Adrenal gland (tissue), 12 donors: ENCODE data around the gene JAK3. TPM values are rescaled to one million over a fixed set of nuclear protein-coding genes. Genes with fewer than 3 reads are reported as not detected.
A peak's percentile ranks its signal among the peaks of the same experiment; 100 is the strongest.

ENCODE experiments used
- DNase-seq, 7 donors: peaks; one replicate each; pipeline ENCODE4 v3.0.0-alpha.2; 2019 to 2020
- H3K27ac ChIP-seq, 5 donors: fragments of 200-600 bp; sonication (generic) in 4 of 5; 1 replicate in 3 of 5; 2 replicates in 2 of 5; pipeline versions ENCODE4 v1.5.1 to v1.8.0; 2016 to 2020; ENCODE audit warnings: mild to moderate bottlenecking in 1 of 5
- H3K27me3 ChIP-seq: fragments of 200-600 bp; 2 replicates; pipeline ENCODE4 v1.8.0; 2021
- H3K36me3 ChIP-seq, 2 donors: fragments of 200-600 bp; replicated peaks in 1 of 2; 1 replicate in 1 of 2; 2 replicates in 1 of 2; pipeline versions ENCODE4 v1.5.1 to v1.8.0; 2018 to 2022
- H3K4me1 ChIP-seq, 2 donors: fragments of 200-600 bp; replicated peaks in 1 of 2; 1 replicate in 1 of 2; 2 replicates in 1 of 2; pipeline versions ENCODE4 v1.5.1 to v1.8.0; 2018 to 2021
- H3K4me3 ChIP-seq, 4 donors: fragments of 200-600 bp; sonication (generic) in 3 of 4; one replicate each; pipeline ENCODE4 v1.5.1; 2016 to 2018
- H3K9me3 ChIP-seq, 3 donors: fragments of 200-600 bp; sonication (generic) in 1 of 3; replicated peaks in 1 of 3; 1 replicate in 2 of 3; 2 replicates in 1 of 3; pipeline versions ENCODE4 v1.5.1 to v1.8.0; 2016 to 2021
- POLR2A ChIP-seq, 2 donors: fragments of 450-650 bp; IDR thresholded peaks; one replicate each; pipeline ENCODE4 v1.6.1; 2017; ENCODE audit warnings: antibody characterized with exemption in 2 of 2, mild to moderate bottlenecking in 2 of 2, moderate library complexity in 1 of 2
- WGBS, 4 donors: extraction: QIAGEN DNeasy Blood & Tissue Kit in 2 of 4; methylation state at CpG; one replicate each; pipeline versions ENCODE4 v1.1.5 to v1.1.7; 2013 to 2017; 5-methylcytosine and 5-hydroxymethylcytosine counted together
- intact Hi-C, 2 donors: fragments of 100-400 bp; cut with DNase I; formaldehyde crosslinking; loops; one replicate each; pipeline versions ENCODE4 v1.14.1 to v1.15.0; 2022 to 2023
- polyA plus RNA-seq, 3 donors: library from polyadenylated mRNA; stranded (reverse); fragments of 200-250 nt in 2 of 3; fragments of 350-450 nt in 1 of 3; fragmentation: Illumina TruSeq in 1 of 3; extraction: RNeasy Lipid Tissue Mini Kit (QIAGEN cat#74804) in 1 of 3; gene quantifications; one replicate each; pipeline ENCODE4 v1.2.3, GENCODE V29; 2013 to 2014
- total RNA-seq, 9 donors: library from RNA; depleted of rRNA in 4 of 9; stranded (reverse); fragments of >200 nt in 4 of 9; fragments of 120-200 nt in 1 of 9; fragmentation: NEBNext Ultra II Directional in 1 of 9; extraction: Animal tissue kit (Norgen Biotek cat#: 25700) in 1 of 9; gene quantifications; one replicate each; pipeline versions ENCODE4 v1.1.0 to v1.2.4, GENCODE V29; 2013 to 2023
- TF ChIP-seq, protein P1 (sequence below), 6 experiments: fragments of 450-650 bp in 4 of 6; fragments of 200-600 bp in 2 of 6; sonication (generic) in 1 of 6; IDR thresholded peaks; 1 replicate in 5 of 6; 2 replicates in 1 of 6; pipeline versions ENCODE4 v1.5.1 to v1.8.0; 2016 to 2021; ENCODE audit warnings: antibody characterized with exemption in 6 of 6, mild to moderate bottlenecking in 2 of 6, moderate library complexity in 1 of 6
- donor health status: healthy with polysubstance abuse.
- donor health status: Bipolar disorder and iron deficiency.
- donor health status: DM: yes; HTN: yes; CAD: no.
- donor health status: DM: no; HTN: no; CAD: no.
- donor health status: DM: no; HTN: no; CAD: no.
- donor health status: DM: yes; HTN: yes; CAD: no.

The JAK3 gene
- total and polyA plus RNA-seq, 12 donors, result 1.8 to 15.5 (median 7.9) TPM

DNA sequence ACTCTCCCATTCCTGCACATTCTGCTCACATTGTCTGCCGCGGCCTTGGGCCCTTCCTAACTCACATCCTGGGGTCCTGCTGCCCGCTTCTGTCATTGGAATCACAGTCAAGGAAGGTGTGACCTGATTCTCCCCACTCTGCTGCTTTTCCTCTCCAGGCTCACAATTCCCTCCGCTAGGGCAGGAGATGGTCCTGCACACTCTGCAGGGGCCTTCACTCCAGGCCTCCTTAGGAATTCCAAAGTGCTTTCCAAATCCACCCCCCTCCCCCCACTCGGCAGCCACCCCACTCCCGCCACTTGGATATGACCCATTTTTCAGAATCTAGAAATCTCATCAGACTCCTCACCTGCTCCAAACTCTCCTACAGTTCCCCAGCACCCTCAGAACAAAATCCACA is 20.9 kb upstream of the JAK3 start:
- no peak for DNase-seq
- H3K9me3 ChIP-seq, result no peaks in the 10 kb centered on the region
- peaks cover 45% of the 10 kb centered on the region for H3K27me3 ChIP-seq
- no peak for TF ChIP-seq POLR2A (IDR thresholded peaks at IDR 0.05)
- TF ChIP-seq, protein P1, sequence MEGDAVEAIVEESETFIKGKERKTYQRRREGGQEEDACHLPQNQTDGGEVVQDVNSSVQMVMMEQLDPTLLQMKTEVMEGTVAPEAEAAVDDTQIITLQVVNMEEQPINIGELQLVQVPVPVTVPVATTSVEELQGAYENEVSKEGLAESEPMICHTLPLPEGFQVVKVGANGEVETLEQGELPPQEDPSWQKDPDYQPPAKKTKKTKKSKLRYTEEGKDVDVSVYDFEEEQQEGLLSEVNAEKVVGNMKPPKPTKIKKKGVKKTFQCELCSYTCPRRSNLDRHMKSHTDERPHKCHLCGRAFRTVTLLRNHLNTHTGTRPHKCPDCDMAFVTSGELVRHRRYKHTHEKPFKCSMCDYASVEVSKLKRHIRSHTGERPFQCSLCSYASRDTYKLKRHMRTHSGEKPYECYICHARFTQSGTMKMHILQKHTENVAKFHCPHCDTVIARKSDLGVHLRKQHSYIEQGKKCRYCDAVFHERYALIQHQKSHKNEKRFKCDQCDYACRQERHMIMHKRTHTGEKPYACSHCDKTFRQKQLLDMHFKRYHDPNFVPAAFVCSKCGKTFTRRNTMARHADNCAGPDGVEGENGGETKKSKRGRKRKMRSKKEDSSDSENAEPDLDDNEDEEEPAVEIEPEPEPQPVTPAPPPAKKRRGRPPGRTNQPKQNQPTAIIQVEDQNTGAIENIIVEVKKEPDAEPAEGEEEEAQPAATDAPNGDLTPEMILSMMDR (IDR thresholded peaks at IDR 0.05), result no peak
- intact Hi-C loops, result no loop called here
- no peak overlapping the region for H3K4me3 ChIP-seq
- 52 to 73% (median 65%) methylated on average over 6 of the region's 6 CpGs for WGBS, 4 donors
- H3K27ac ChIP-seq, result no peak overlapping the region
- peaks cover 0 to 12% of the 10 kb centered on the region in 2 donors for H3K36me3 ChIP-seq
- H3K4me1 ChIP-seq, result peaks cover 0 to under 1% of the 10 kb centered on the region in 2 donors

DNA sequence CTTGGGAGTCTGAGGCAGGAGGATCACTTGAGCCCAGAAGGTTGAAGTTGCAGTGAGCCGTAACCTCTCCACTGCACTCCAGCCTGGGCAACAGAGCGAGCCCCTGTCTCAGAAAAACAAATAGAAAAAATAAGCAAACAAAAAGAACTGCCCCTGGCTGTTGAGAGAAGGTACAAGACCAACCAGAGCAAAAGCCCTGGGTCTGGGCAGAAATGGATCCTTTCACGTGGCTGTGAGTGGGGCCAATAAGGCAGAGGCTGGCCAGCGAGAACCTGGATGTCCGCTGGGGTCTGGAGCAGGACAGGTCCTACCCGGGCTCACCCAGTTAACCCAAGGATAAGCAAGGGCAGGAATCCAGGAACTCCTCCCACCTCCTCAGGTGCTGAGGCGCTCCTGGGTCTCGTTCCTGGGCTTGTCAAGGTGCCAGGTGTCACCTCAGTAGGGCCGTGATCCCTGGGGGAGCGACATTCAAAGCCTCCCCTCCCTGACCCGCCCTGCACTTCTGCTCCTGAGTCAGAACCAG is 19.2 kb upstream of the JAK3 start:
- DNase-seq, result no peak
- Histone ChIP-seq H3K36me3 (peaks cover 0 to 28% of the 10 kb centered on the region in 2 donors), H3K4me3 (no peak overlapping the region), H3K9me3 (no peaks in the 10 kb centered on the region), H3K27ac (no peak overlapping the region), H3K27me3 (peaks cover 29% of the 10 kb centered on the region), H3K4me1 (peaks cover 0 to 7% of the 10 kb centered on the region in 2 donors)
- intact Hi-C loops, result no loop called here
- TF ChIP-seq, protein P1 (IDR thresholded peaks at IDR 0.05), result no peak
- no peak for TF ChIP-seq POLR2A (IDR thresholded peaks at IDR 0.05)
- 71 to 89% (median 75%) methylated on average over 9 to 11 of the region's 11 CpGs for WGBS, 4 donors

DNA sequence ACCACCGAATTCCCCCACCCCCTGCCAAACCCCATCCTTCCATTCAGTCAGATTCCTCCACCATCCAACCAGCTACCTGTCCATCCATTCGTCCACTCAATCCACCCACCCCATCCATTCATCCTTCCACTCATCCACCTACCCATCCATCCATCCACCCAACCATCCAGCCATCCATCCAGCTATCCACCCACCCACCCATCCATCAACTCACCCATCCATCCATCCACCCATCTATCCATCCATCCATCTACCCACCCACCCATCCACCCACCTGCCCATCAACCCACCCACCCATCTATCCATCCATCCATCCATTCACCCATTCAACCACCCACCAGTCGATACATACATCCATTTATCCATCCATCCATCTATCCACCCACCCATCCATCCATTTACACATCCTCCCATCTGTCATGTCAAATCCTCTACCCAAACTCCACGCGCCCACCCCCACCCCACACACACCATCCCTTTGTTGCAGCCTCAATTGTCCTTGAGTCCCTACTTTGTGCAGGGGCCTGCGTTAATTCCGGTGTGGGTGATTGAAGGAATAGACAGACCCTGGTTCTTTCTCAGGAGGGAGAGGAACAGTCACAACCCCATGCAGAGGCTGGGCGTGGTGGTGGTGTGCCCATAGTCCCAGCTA is 18.7 kb upstream of the JAK3 start:
- Histone ChIP-seq H3K27ac (no peak overlapping the region), H3K4me3 (no peak overlapping the region), H3K36me3 (peaks cover 0 to 34% of the 10 kb centered on the region in 2 donors), H3K4me1 (peaks cover 1 to 12% of the 10 kb centered on the region in 2 donors), H3K27me3 (peaks cover 23% of the 10 kb centered on the region), H3K9me3 (no peaks in the 10 kb centered on the region)
- no peak for TF ChIP-seq POLR2A (IDR thresholded peaks at IDR 0.05)
- TF ChIP-seq, protein P1 (IDR thresholded peaks at IDR 0.05), result no peak
- WGBS, 4 donors, result 86 to 91% (median 87%) methylated on average over 8 of the region's 8 CpGs
- DNase-seq, result peak in 1 of 7 donors; percentile 46
- intact Hi-C loops, result no loop called here

DNA sequence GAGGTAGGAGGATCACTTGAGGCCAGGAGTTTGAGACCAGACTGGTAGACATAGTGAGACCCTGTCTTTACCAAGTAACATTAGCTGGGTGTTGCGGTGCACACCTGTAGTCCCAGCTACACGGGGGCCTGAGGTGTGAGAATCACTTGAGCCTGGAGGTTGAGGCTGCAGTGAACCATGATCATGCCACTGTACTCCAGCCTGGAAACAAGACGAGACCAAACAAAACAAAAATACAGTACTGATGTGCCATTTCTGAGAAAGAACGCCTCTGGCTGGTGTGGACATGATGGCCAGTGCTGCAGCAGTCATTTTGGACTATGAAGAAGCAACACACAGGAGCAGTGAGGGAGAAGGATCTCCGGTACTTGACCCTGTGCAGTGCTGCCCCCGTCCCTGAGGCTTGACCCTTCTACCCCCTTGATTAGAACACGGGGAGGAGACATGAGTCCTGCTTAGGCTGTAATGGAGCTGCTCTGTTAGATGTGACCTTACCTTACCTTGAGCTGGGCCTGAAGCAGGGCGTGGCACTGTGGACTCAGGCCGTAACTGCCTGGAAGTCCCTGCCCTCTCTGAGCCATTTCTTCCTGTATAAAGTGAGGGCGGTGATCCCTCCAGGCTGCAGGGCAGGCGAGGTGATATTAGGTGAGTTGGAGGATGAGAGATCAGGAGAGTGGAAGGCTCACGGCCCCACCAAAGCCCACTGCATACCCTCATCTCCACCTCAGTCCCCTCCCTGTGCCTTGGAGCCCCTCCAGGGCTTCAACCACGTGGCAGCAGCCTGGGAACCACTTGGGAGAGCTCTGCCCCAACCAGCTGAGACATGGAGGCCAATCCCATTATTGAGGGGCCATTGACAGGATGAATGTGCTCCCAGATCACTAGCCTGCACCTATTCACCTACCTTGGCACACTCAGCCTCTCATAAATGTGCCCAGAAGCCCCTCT is 17.9 kb upstream of the JAK3 start:
- no peak for TF ChIP-seq POLR2A (IDR thresholded peaks at IDR 0.05)
- TF ChIP-seq, protein P1 (IDR thresholded peaks at IDR 0.05), result no peak
- 75 to 85% (median 77%) methylated on average over 4 to 13 of the region's 13 CpGs for WGBS, 4 donors
- Histone ChIP-seq H3K27me3 (peaks cover 15% of the 10 kb centered on the region), H3K36me3 (peaks cover 0 to 36% of the 10 kb centered on the region in 2 donors), H3K27ac (no peak overlapping the region), H3K4me3 (no peak overlapping the region), H3K9me3 (no peaks in the 10 kb centered on the region), H3K4me1 (peaks cover 8 to 20% of the 10 kb centered on the region in 2 donors)
- intact Hi-C loops, result no loop called here
- peak in 1 of 7 donors; percentile 50 for DNase-seq
